Breast epithelium (tissue), 3 donors: Measurements from ENCODE around the gene EIF3I.

Source experiments
- POLR2A ChIP-seq: fragments of 450-650 bp; IDR thresholded peaks from one replicate; pipeline ENCODE4 v1.6.1; 2016; ENCODE audit warnings: antibody characterized with exemption, mild to moderate bottlenecking, moderate library complexity
- POLR2AphosphoS5 ChIP-seq, 3 donors: sonication (generic); formaldehyde crosslinking; IDR thresholded peaks; one replicate each; pipeline ENCODE4 v1.6.1; 2017; ENCODE audit warnings: antibody characterized with exemption in 3 of 3
- TF ChIP-seq, protein P1 (sequence below), 3 donors: fragments of 450-650 bp; IDR thresholded peaks; one replicate each; pipeline ENCODE4 v1.5.1; 2016 to 2017; ENCODE audit warnings: antibody characterized with exemption in 3 of 3, mild to moderate bottlenecking in 3 of 3, moderate library complexity in 3 of 3

DNA sequence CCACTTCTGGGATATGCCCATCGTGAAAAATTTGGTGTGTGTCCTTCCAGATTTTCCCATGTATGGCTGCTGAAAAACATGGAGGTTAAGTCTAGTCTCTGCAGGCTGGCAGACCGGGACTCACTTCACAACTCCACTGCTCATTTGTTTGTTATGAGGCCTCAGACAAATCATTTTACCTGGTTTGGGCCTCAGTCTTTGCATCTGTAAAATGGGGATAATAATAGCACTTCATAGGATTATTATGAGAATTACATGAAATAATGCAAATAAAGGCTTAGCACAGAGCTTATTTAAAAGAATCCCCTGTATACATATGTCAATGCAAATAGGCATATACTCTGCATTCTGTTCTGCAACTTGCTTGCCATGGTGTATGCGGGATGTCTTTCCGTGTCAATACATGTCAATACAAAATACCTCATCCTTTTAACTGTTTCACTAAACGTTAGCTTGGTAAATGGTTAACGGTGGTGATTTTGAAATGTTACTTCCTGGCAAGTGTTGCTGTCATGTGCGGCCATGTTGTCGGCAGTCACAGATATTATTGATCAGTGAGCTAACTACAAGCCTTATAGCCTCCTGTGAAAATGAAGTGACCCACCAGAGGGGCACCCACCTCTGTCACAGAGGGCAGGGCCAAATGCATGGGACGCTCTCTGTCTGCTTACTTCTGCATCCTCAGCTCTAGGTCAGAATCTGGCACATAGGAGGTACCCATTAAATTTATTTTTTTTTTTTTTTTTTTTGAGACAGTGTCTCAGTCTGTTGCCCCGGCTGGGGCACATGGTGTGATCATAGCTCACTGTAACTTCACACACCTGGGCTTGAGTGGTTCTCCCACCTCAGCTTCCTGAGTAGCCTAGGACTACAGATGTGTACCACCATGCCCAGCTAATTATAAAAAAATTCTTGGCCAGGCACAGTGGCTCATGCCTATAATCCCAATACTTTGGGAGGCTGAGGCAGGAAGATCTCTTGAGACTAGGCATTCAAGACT is 33.2 kb downstream of the EIF3I start:
- TF ChIP-seq, protein P1, sequence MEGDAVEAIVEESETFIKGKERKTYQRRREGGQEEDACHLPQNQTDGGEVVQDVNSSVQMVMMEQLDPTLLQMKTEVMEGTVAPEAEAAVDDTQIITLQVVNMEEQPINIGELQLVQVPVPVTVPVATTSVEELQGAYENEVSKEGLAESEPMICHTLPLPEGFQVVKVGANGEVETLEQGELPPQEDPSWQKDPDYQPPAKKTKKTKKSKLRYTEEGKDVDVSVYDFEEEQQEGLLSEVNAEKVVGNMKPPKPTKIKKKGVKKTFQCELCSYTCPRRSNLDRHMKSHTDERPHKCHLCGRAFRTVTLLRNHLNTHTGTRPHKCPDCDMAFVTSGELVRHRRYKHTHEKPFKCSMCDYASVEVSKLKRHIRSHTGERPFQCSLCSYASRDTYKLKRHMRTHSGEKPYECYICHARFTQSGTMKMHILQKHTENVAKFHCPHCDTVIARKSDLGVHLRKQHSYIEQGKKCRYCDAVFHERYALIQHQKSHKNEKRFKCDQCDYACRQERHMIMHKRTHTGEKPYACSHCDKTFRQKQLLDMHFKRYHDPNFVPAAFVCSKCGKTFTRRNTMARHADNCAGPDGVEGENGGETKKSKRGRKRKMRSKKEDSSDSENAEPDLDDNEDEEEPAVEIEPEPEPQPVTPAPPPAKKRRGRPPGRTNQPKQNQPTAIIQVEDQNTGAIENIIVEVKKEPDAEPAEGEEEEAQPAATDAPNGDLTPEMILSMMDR (IDR thresholded peaks at IDR 0.05), result no peak
- no peak for TF ChIP-seq POLR2A
- TF ChIP-seq POLR2AphosphoS5 (IDR thresholded peaks at IDR 0.05), result no peak
